ENCODE data around the gene RPS25.

RPS25 gene

GRCh38 chr11:119012629-119013170, 5.4 kb downstream of the RPS25 start:
- Histone ChIP-seq H3K4me1 (ENCODE audit: control insufficient read depth in 1 of 2, insufficient read depth in 1 of 2, low read depth in 1 of 2, low read length in 1 of 2) (peaks cover 9% of the 10 kb centered on the region in 2 experiments), H3K4me3 (ENCODE audit: low read depth in 1 of 2, low read length in 1 of 2) (no peak overlapping the region), H3K36me3 (peaks cover 80% of the 10 kb centered on the region), H3K27me3 (no peaks in the 10 kb centered on the region), H3K27ac (no peak overlapping the region), H3K9me3 (no peaks in the 10 kb centered on the region)
- no peak for TF ChIP-seq CTCF (IDR thresholded peaks at IDR 0.05)

GRCh38 chr11:119011476-119012053, 6.6 kb downstream of the RPS25 start:
- no peaks in the 10 kb centered on the region for H3K4me1 ChIP-seq (ENCODE audit: control insufficient read depth in 1 of 2, insufficient read depth in 1 of 2, low read depth in 1 of 2, low read length in 1 of 2)
- no peak overlapping the region for H3K27ac ChIP-seq
- no peak overlapping the region for H3K4me3 ChIP-seq (ENCODE audit: low read depth in 1 of 2, low read length in 1 of 2)
- H3K27me3 ChIP-seq = no peaks in the 10 kb centered on the region
- no peak for TF ChIP-seq CTCF (IDR thresholded peaks at IDR 0.05)
- H3K9me3 ChIP-seq = no peaks in the 10 kb centered on the region
- H3K36me3 ChIP-seq = peaks cover 87% of the 10 kb centered on the region

GRCh38 chr11:119006656-119007055, 11.5 kb downstream of the RPS25 start:
- Histone ChIP-seq H3K4me3 (ENCODE audit: low read depth in 1 of 2, low read length in 1 of 2) (no peak overlapping the region), H3K27ac (no peak overlapping the region), H3K36me3 (peaks cover 72% of the 10 kb centered on the region), H3K27me3 (no peaks in the 10 kb centered on the region), H3K4me1 (ENCODE audit: control insufficient read depth in 1 of 2, insufficient read depth in 1 of 2, low read depth in 1 of 2, low read length in 1 of 2) (no peaks in the 10 kb centered on the region), H3K9me3 (no peaks in the 10 kb centered on the region)
- no peak for TF ChIP-seq CTCF (IDR thresholded peaks at IDR 0.05)

GRCh38 chr11:119000906-119001305, 17.2 kb downstream of the RPS25 start:
- no peak overlapping the region for H3K27ac ChIP-seq
- H3K36me3 ChIP-seq = peaks cover 43% of the 10 kb centered on the region

GRCh38 chr11:118998822-118999221, 19.3 kb downstream of the RPS25 start:
- peak overlapping the region; percentile 65 to 76 for H3K4me3 ChIP-seq (ENCODE audit: low read depth in 1 of 2, low read length in 1 of 2)
- H3K9me3 ChIP-seq = no peaks in the 10 kb centered on the region
- H3K36me3 ChIP-seq = peaks cover 34% of the 10 kb centered on the region
- H3K4me1 ChIP-seq (ENCODE audit: control insufficient read depth in 1 of 2, insufficient read depth in 1 of 2, low read depth in 1 of 2, low read length in 1 of 2) = peaks cover 18 to 20% of the 10 kb centered on the region in 2 experiments
- H3K27ac ChIP-seq = peak overlapping the region; percentile 77
- TF ChIP-seq CTCF (IDR thresholded peaks at IDR 0.05) = no peak
- H3K27me3 ChIP-seq = no peaks in the 10 kb centered on the region

More at GRCh38 chr11:119000906-119001305, 17.2 kb downstream of the RPS25 start:
- no peak overlapping the region for H3K4me3 ChIP-seq (ENCODE audit: low read depth in 1 of 2, low read length in 1 of 2)
- peaks cover 18 to 20% of the 10 kb centered on the region in 2 experiments for H3K4me1 ChIP-seq (ENCODE audit: control insufficient read depth in 1 of 2, insufficient read depth in 1 of 2, low read depth in 1 of 2, low read length in 1 of 2)
- no peaks in the 10 kb centered on the region for H3K9me3 ChIP-seq
- TF ChIP-seq CTCF (IDR thresholded peaks at IDR 0.05) = no peak
- H3K27me3 ChIP-seq = no peaks in the 10 kb centered on the region
